ENCODE measurements around the gene HASPIN. TPM values are rescaled to one million over a fixed set of nuclear protein-coding genes. Genes with fewer than 3 reads are reported as not detected.

The HASPIN gene
- polyA plus RNA-seq (2013, experiment 1 of 2): 1.4 TPM
- 1.4 TPM for polyA plus RNA-seq (2013, experiment 2 of 2)

- peak within 1 kb of the TSS; percentile 21 for H2BK5ac ChIP-seq (ENCODE audit: low read depth, low read length, poor library complexity, severe bottlenecking)
- no peaks in the 10 kb centered on the region for H3K9me3 ChIP-seq (ENCODE audit: control insufficient read depth, low read length)
- peak within 1 kb of the TSS; percentile 77 for H2BK15ac ChIP-seq (ENCODE audit: low read depth, poor library complexity, severe bottlenecking)
- H3K18ac ChIP-seq (ENCODE audit: low read depth in 1 of 2, low read length in 2 of 2): peak within 1 kb of the TSS; percentile 71 to 98
- peaks cover 29% of the 10 kb centered on the region for H3K79me1 ChIP-seq (replicated peaks; ENCODE audit: low read length, poor library complexity, severe bottlenecking)
- peak within 1 kb of the TSS; percentile 65 for H3K4me2 ChIP-seq (ENCODE audit: low read length, poor library complexity, severe bottlenecking)
- H2AFZ ChIP-seq (ENCODE audit: low read depth, low read length): peak within 1 kb of the TSS; percentile 99
- H3K4me1 ChIP-seq (ENCODE audit: control insufficient read depth, insufficient read depth, low read depth, low read length): peaks cover 18% of the 10 kb centered on the region
- H3K4ac ChIP-seq (ENCODE audit: low read depth in 1 of 2, low read length in 2 of 2): peak within 1 kb of the TSS in 1 of 2 experiments; percentile 68
- H2AK5ac ChIP-seq (ENCODE audit: low read length, severe bottlenecking): no peak within 1 kb of the TSS
- peak within 1 kb of the TSS; percentile 93 for H3K9ac ChIP-seq (ENCODE audit: low read length)
- peaks cover 2 to 10% of the 10 kb centered on the region in 2 experiments for H3K36me3 ChIP-seq (ENCODE audit: control insufficient read depth in 1 of 2, insufficient read depth in 2 of 2, low read depth in 1 of 2, low read length in 2 of 2)
- H2BK12ac ChIP-seq (ENCODE audit: low read length in 2 of 2): peak within 1 kb of the TSS in 1 of 2 experiments; percentile 15
- peak within 1 kb of the TSS in 1 of 2 experiments; percentile 77 for H3K14ac ChIP-seq (ENCODE audit: low read length in 2 of 2)
- WGBS: under 1% methylated on average over 90 of the region's 98 CpGs
- H3K4me3 ChIP-seq (ENCODE audit: insufficient read depth in 1 of 2, low read depth in 1 of 2, low read length in 2 of 2): peak within 1 kb of the TSS; percentile 74 to 85
- peak within 1 kb of the TSS; percentile 98 for H4K91ac ChIP-seq (ENCODE audit: low read length)
- peak within 1 kb of the TSS; percentile 100 for H4K8ac ChIP-seq (ENCODE audit: low read length)
- H3K27me3 ChIP-seq (ENCODE audit: control insufficient read depth in 1 of 2, insufficient read depth in 1 of 2, low read length in 2 of 2): no peaks in the 10 kb centered on the region
- H2BK120ac ChIP-seq (ENCODE audit: low read depth, low read length): no peak within 1 kb of the TSS
- H3K27ac ChIP-seq (ENCODE audit: low read length, poor library complexity, severe bottlenecking): peak within 1 kb of the TSS; percentile 63
- peak; percentile 88 for DNase-seq
- peak within 1 kb of the TSS; percentile 93 to 98 for H3K23ac ChIP-seq (ENCODE audit: low read length in 2 of 2)
These were observed at the start of gene HASPIN for GRCh38 chr17:3723556-3724377. HASPIN (plus strand) TSS chr17:3723903; CDS start chr17:3723936, 33 bp downstream.

DNA sequence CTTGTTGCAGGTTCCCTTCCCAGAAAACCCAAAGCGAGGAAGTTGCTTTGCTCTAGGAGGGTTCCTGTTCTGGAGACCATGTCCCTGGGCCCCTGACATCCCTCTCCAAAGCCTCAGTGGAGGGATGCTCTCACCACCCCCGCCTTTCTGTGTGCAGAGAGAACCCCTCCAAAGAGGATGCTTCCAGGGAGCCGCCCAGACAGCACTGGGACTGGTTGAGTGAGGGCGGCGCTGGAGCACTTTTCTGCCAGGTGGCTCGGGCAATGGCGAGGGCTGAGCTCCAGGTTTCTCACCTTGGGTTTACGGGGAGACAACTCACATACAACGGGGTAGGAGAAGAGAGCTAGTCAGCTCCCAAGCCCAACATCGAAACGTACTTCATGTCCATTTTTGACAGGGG is 47.8 kb upstream of the HASPIN start:
- H2AK5ac ChIP-seq (ENCODE audit: low read length, severe bottlenecking): no peak overlapping the region
- no peak for DNase-seq
- H4K8ac ChIP-seq (ENCODE audit: low read length): no peak overlapping the region
- H4K91ac ChIP-seq (ENCODE audit: low read length): no peak overlapping the region
- no peak overlapping the region for H3K14ac ChIP-seq (ENCODE audit: low read length in 2 of 2)
- H3K36me3 ChIP-seq (ENCODE audit: control insufficient read depth in 1 of 2, insufficient read depth in 2 of 2, low read depth in 1 of 2, low read length in 2 of 2): no peaks in the 10 kb centered on the region
- no peaks in the 10 kb centered on the region for H3K9me3 ChIP-seq (ENCODE audit: control insufficient read depth, low read length)
- 93% methylated on average over 11 of the region's 11 CpGs for WGBS
- no peak overlapping the region for H2BK15ac ChIP-seq (ENCODE audit: low read depth, poor library complexity, severe bottlenecking)
- H3K27ac ChIP-seq (ENCODE audit: low read length, poor library complexity, severe bottlenecking): no peak overlapping the region
- H3K79me1 ChIP-seq (replicated peaks; ENCODE audit: low read length, poor library complexity, severe bottlenecking): peaks cover 6% of the 10 kb centered on the region
- H3K4me1 ChIP-seq (ENCODE audit: control insufficient read depth, insufficient read depth, low read depth, low read length): peaks cover 11% of the 10 kb centered on the region
- no peak overlapping the region for H2BK120ac ChIP-seq (ENCODE audit: low read depth, low read length)
- H3K4me3 ChIP-seq (ENCODE audit: insufficient read depth in 1 of 2, low read depth in 1 of 2, low read length in 2 of 2): no peak overlapping the region
- peaks cover 16 to 33% of the 10 kb centered on the region in 2 experiments for H3K27me3 ChIP-seq (ENCODE audit: control insufficient read depth in 1 of 2, insufficient read depth in 1 of 2, low read length in 2 of 2)
- no peak overlapping the region for H3K18ac ChIP-seq (ENCODE audit: low read depth in 1 of 2, low read length in 2 of 2)
- no peak overlapping the region for H2AFZ ChIP-seq (ENCODE audit: low read depth, low read length)
- no peak overlapping the region for H3K9ac ChIP-seq (ENCODE audit: low read length)
- H3K23ac ChIP-seq (ENCODE audit: low read length in 2 of 2): no peak overlapping the region
- H2BK5ac ChIP-seq (ENCODE audit: low read depth, low read length, poor library complexity, severe bottlenecking): no peak overlapping the region
- no peak overlapping the region for H3K4me2 ChIP-seq (ENCODE audit: low read length, poor library complexity, severe bottlenecking)
- H2BK12ac ChIP-seq (ENCODE audit: low read length in 2 of 2): no peak overlapping the region
- H3K4ac ChIP-seq (ENCODE audit: low read depth in 1 of 2, low read length in 2 of 2): no peak overlapping the region

GRCh38 chr17:3678095-3678820 is 45.4 kb upstream of the HASPIN start:
- no peak overlapping the region for H3K4me3 ChIP-seq (ENCODE audit: insufficient read depth in 1 of 2, low read depth in 1 of 2, low read length in 2 of 2)
- H3K27me3 ChIP-seq (ENCODE audit: control insufficient read depth in 1 of 2, insufficient read depth in 1 of 2, low read length in 2 of 2): peaks cover 26 to 50% of the 10 kb centered on the region in 2 experiments
- no peak overlapping the region for H2AK5ac ChIP-seq (ENCODE audit: low read length, severe bottlenecking)
- no peak overlapping the region for H2BK120ac ChIP-seq (ENCODE audit: low read depth, low read length)
- no peak overlapping the region for H2BK15ac ChIP-seq (ENCODE audit: low read depth, poor library complexity, severe bottlenecking)
- no peak overlapping the region for H4K8ac ChIP-seq (ENCODE audit: low read length)
- no peak overlapping the region for H2AFZ ChIP-seq (ENCODE audit: low read depth, low read length)
- H2BK12ac ChIP-seq (ENCODE audit: low read length in 2 of 2): no peak overlapping the region
- H4K91ac ChIP-seq (ENCODE audit: low read length): no peak overlapping the region
- no peak overlapping the region for H2BK5ac ChIP-seq (ENCODE audit: low read depth, low read length, poor library complexity, severe bottlenecking)
- DNase-seq: no peak
- H3K36me3 ChIP-seq (ENCODE audit: control insufficient read depth in 1 of 2, insufficient read depth in 2 of 2, low read depth in 1 of 2, low read length in 2 of 2): no peaks in the 10 kb centered on the region
- 52% methylated on average over 15 of the region's 16 CpGs for WGBS
- H3K23ac ChIP-seq (ENCODE audit: low read length in 2 of 2): no peak overlapping the region
- no peak overlapping the region for H3K9ac ChIP-seq (ENCODE audit: low read length)
- H3K4me1 ChIP-seq (ENCODE audit: control insufficient read depth, insufficient read depth, low read depth, low read length): peaks cover 11% of the 10 kb centered on the region
- H3K18ac ChIP-seq (ENCODE audit: low read depth in 1 of 2, low read length in 2 of 2): no peak overlapping the region
- no peaks in the 10 kb centered on the region for H3K79me1 ChIP-seq (replicated peaks; ENCODE audit: low read length, poor library complexity, severe bottlenecking)
- no peak overlapping the region for H3K27ac ChIP-seq (ENCODE audit: low read length, poor library complexity, severe bottlenecking)
- no peaks in the 10 kb centered on the region for H3K9me3 ChIP-seq (ENCODE audit: control insufficient read depth, low read length)
- H3K14ac ChIP-seq (ENCODE audit: low read length in 2 of 2): no peak overlapping the region
- H3K4ac ChIP-seq (ENCODE audit: low read depth in 1 of 2, low read length in 2 of 2): no peak overlapping the region
- H3K4me2 ChIP-seq (ENCODE audit: low read length, poor library complexity, severe bottlenecking): no peak overlapping the region
